ENCODE measurements around the gene TMEM123. TPM values are rescaled to one million over a fixed set of nuclear protein-coding genes. Genes with fewer than 3 reads are reported as not detected.

The TMEM123 gene
- total RNA-seq, 1 experiment from 2014 or later: 116 TPM

DNA sequence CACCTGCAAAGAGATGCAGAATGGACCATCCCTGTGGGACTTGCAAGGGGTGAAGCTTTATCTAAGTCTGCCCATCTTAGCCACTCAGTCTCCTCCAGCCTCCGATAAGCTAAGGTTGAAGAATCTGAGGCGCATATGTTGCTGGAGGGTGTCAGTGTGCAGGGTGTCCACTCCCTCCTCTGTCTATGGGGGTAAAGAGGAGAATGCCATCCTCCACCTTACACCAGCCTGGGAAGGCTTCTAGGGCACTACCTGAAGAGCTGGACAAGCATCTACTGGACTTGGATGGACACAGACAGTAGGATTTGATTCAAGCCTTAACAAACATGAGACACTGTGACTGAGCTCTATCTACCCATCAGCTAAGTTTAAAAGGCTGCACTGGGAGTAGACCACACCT lies 46.5 kb downstream of the TMEM123 start:
- ChIA-PET CTCF (interaction anchor here (0.8 to 4.1 kb wide), 7 partner anchors 9 to 260 kb away, joined by 3 to 26 read pairs (median 7); no protein-coding TSS in a partner anchor), POLR2A (no interaction called here)
- TF ChIP-seq, protein P1, sequence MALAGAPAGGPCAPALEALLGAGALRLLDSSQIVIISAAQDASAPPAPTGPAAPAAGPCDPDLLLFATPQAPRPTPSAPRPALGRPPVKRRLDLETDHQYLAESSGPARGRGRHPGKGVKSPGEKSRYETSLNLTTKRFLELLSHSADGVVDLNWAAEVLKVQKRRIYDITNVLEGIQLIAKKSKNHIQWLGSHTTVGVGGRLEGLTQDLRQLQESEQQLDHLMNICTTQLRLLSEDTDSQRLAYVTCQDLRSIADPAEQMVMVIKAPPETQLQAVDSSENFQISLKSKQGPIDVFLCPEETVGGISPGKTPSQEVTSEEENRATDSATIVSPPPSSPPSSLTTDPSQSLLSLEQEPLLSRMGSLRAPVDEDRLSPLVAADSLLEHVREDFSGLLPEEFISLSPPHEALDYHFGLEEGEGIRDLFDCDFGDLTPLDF (CRISPR knock-in tag; IDR thresholded peaks at IDR 0.05): no peak
- TF ChIP-seq, protein P2, sequence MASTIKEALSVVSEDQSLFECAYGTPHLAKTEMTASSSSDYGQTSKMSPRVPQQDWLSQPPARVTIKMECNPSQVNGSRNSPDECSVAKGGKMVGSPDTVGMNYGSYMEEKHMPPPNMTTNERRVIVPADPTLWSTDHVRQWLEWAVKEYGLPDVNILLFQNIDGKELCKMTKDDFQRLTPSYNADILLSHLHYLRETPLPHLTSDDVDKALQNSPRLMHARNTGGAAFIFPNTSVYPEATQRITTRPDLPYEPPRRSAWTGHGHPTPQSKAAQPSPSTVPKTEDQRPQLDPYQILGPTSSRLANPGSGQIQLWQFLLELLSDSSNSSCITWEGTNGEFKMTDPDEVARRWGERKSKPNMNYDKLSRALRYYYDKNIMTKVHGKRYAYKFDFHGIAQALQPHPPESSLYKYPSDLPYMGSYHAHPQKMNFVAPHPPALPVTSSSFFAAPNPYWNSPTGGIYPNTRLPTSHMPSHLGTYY (CRISPR knock-in tag; IDR thresholded peaks at IDR 0.05): no peak
- TF ChIP-seq, protein P3, sequence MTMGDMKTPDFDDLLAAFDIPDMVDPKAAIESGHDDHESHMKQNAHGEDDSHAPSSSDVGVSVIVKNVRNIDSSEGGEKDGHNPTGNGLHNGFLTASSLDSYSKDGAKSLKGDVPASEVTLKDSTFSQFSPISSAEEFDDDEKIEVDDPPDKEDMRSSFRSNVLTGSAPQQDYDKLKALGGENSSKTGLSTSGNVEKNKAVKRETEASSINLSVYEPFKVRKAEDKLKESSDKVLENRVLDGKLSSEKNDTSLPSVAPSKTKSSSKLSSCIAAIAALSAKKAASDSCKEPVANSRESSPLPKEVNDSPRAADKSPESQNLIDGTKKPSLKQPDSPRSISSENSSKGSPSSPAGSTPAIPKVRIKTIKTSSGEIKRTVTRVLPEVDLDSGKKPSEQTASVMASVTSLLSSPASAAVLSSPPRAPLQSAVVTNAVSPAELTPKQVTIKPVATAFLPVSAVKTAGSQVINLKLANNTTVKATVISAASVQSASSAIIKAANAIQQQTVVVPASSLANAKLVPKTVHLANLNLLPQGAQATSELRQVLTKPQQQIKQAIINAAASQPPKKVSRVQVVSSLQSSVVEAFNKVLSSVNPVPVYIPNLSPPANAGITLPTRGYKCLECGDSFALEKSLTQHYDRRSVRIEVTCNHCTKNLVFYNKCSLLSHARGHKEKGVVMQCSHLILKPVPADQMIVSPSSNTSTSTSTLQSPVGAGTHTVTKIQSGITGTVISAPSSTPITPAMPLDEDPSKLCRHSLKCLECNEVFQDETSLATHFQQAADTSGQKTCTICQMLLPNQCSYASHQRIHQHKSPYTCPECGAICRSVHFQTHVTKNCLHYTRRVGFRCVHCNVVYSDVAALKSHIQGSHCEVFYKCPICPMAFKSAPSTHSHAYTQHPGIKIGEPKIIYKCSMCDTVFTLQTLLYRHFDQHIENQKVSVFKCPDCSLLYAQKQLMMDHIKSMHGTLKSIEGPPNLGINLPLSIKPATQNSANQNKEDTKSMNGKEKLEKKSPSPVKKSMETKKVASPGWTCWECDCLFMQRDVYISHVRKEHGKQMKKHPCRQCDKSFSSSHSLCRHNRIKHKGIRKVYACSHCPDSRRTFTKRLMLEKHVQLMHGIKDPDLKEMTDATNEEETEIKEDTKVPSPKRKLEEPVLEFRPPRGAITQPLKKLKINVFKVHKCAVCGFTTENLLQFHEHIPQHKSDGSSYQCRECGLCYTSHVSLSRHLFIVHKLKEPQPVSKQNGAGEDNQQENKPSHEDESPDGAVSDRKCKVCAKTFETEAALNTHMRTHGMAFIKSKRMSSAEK (CRISPR knock-in tag; IDR thresholded peaks at IDR 0.05; ENCODE audit: borderline replicate concordance): no peak
- H3K36me3 Mint-ChIP-seq: peaks cover 14% of the 10 kb centered on the region
- H3K27me3 Mint-ChIP-seq (ENCODE audit: low read depth): no peaks in the 10 kb centered on the region
- H3K4me1 Mint-ChIP-seq: peaks cover 3% of the 10 kb centered on the region
- no peak overlapping the region for H3K4me3 Mint-ChIP-seq
- H3K9me3 Mint-ChIP-seq: no peaks in the 10 kb centered on the region
- ATAC-seq (no peak), DNase-seq (ENCODE audit: low spot score) (no peak)
- H3K27ac Mint-ChIP-seq: no peak overlapping the region

DNA sequence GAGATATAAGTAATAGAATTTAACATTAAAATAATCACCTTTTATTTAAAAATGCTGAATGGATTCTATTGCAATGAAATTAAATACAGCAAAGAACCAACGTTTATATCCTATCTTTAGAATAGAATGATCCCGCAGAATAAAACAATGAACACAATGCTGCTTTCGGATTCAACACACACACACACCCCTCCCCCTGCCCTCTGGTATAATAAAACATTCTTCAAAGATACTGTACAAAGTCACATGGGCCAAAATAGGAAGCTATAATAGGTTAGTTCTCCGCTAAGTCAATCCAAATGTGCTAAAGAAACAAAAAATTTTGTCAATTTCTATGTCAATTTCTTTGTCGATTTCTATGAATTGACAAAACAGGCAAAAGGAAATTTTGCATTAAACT lies 47.1 kb downstream of the TMEM123 start:
- H3K4me3 Mint-ChIP-seq: no peak overlapping the region
- no peaks in the 10 kb centered on the region for H3K27me3 Mint-ChIP-seq (ENCODE audit: low read depth)
- ChIA-PET CTCF (interaction anchor here (1.0 to 4.1 kb wide), 4 partner anchors 14 to 261 kb away, joined by 3 to 26 read pairs (median 8); no protein-coding TSS in a partner anchor), POLR2A (no interaction called here)
- H3K36me3 Mint-ChIP-seq: peaks cover 19% of the 10 kb centered on the region
- H3K27ac Mint-ChIP-seq: no peak overlapping the region
- H3K4me1 Mint-ChIP-seq: peaks cover 3% of the 10 kb centered on the region
- DNase-seq (ENCODE audit: low spot score): no peak
- no peaks in the 10 kb centered on the region for H3K9me3 Mint-ChIP-seq
- no peak for ATAC-seq
- TF ChIP-seq, protein P4, sequence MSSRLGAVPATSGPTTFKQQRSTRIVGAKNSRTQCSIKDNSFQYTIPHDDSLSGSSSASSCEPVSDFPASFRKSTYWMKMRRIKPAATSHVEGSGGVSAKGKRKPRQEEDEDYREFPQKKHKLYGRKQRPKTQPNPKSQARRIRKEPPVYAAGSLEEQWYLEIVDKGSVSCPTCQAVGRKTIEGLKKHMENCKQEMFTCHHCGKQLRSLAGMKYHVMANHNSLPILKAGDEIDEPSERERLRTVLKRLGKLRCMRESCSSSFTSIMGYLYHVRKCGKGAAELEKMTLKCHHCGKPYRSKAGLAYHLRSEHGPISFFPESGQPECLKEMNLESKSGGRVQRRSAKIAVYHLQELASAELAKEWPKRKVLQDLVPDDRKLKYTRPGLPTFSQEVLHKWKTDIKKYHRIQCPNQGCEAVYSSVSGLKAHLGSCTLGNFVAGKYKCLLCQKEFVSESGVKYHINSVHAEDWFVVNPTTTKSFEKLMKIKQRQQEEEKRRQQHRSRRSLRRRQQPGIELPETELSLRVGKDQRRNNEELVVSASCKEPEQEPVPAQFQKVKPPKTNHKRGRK (CRISPR knock-in tag; IDR thresholded peaks at IDR 0.05; ENCODE audit: borderline replicate concordance): no peak
- TF ChIP-seq, protein P1 (CRISPR knock-in tag; IDR thresholded peaks at IDR 0.05): no peak
- TF ChIP-seq NR1H2 (CRISPR knock-in tag; IDR thresholded peaks at IDR 0.05) (no peak), SMAD4 (CRISPR knock-in tag; IDR thresholded peaks at IDR 0.05) (no peak), EMX1 (CRISPR knock-in tag; IDR thresholded peaks at IDR 0.05) (no peak), TEAD1 (CRISPR knock-in tag; IDR thresholded peaks at IDR 0.05) (no peak)
- TF ChIP-seq, protein P5, sequence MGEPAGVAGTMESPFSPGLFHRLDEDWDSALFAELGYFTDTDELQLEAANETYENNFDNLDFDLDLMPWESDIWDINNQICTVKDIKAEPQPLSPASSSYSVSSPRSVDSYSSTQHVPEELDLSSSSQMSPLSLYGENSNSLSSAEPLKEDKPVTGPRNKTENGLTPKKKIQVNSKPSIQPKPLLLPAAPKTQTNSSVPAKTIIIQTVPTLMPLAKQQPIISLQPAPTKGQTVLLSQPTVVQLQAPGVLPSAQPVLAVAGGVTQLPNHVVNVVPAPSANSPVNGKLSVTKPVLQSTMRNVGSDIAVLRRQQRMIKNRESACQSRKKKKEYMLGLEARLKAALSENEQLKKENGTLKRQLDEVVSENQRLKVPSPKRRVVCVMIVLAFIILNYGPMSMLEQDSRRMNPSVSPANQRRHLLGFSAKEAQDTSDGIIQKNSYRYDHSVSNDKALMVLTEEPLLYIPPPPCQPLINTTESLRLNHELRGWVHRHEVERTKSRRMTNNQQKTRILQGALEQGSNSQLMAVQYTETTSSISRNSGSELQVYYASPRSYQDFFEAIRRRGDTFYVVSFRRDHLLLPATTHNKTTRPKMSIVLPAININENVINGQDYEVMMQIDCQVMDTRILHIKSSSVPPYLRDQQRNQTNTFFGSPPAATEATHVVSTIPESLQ (CRISPR knock-in tag; IDR thresholded peaks at IDR 0.05): no peak
- TF ChIP-seq, protein P6, sequence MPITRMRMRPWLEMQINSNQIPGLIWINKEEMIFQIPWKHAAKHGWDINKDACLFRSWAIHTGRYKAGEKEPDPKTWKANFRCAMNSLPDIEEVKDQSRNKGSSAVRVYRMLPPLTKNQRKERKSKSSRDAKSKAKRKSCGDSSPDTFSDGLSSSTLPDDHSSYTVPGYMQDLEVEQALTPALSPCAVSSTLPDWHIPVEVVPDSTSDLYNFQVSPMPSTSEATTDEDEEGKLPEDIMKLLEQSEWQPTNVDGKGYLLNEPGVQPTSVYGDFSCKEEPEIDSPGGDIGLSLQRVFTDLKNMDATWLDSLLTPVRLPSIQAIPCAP (CRISPR knock-in tag; IDR thresholded peaks at IDR 0.05): no peak
- TF ChIP-seq, protein P7, sequence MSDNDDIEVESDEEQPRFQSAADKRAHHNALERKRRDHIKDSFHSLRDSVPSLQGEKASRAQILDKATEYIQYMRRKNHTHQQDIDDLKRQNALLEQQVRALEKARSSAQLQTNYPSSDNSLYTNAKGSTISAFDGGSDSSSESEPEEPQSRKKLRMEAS (CRISPR knock-in tag; IDR thresholded peaks at IDR 0.05): no peak
- TF ChIP-seq, protein P8, sequence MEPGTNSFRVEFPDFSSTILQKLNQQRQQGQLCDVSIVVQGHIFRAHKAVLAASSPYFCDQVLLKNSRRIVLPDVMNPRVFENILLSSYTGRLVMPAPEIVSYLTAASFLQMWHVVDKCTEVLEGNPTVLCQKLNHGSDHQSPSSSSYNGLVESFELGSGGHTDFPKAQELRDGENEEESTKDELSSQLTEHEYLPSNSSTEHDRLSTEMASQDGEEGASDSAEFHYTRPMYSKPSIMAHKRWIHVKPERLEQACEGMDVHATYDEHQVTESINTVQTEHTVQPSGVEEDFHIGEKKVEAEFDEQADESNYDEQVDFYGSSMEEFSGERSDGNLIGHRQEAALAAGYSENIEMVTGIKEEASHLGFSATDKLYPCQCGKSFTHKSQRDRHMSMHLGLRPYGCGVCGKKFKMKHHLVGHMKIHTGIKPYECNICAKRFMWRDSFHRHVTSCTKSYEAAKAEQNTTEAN (CRISPR knock-in tag; IDR thresholded peaks at IDR 0.05): no peak
- TF ChIP-seq, protein P9, sequence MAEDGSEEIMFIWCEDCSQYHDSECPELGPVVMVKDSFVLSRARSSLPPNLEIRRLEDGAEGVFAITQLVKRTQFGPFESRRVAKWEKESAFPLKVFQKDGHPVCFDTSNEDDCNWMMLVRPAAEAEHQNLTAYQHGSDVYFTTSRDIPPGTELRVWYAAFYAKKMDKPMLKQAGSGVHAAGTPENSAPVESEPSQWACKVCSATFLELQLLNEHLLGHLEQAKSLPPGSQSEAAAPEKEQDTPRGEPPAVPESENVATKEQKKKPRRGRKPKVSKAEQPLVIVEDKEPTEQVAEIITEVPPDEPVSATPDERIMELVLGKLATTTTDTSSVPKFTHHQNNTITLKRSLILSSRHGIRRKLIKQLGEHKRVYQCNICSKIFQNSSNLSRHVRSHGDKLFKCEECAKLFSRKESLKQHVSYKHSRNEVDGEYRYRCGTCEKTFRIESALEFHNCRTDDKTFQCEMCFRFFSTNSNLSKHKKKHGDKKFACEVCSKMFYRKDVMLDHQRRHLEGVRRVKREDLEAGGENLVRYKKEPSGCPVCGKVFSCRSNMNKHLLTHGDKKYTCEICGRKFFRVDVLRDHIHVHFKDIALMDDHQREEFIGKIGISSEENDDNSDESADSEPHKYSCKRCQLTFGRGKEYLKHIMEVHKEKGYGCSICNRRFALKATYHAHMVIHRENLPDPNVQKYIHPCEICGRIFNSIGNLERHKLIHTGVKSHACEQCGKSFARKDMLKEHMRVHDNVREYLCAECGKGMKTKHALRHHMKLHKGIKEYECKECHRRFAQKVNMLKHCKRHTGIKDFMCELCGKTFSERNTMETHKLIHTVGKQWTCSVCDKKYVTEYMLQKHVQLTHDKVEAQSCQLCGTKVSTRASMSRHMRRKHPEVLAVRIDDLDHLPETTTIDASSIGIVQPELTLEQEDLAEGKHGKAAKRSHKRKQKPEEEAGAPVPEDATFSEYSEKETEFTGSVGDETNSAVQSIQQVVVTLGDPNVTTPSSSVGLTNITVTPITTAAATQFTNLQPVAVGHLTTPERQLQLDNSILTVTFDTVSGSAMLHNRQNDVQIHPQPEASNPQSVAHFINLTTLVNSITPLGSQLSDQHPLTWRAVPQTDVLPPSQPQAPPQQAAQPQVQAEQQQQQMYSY (CRISPR knock-in tag; IDR thresholded peaks at IDR 0.05): no peak
- TF ChIP-seq, protein P10, sequence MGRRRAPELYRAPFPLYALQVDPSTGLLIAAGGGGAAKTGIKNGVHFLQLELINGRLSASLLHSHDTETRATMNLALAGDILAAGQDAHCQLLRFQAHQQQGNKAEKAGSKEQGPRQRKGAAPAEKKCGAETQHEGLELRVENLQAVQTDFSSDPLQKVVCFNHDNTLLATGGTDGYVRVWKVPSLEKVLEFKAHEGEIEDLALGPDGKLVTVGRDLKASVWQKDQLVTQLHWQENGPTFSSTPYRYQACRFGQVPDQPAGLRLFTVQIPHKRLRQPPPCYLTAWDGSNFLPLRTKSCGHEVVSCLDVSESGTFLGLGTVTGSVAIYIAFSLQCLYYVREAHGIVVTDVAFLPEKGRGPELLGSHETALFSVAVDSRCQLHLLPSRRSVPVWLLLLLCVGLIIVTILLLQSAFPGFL (CRISPR knock-in tag; IDR thresholded peaks at IDR 0.05; ENCODE audit: borderline replicate concordance): no peak
